HG03457 (cell line): Measurements from ENCODE around the gene PRKCA.

Source experiments
- ATAC-seq: cut with Tn5 transposase; IDR thresholded peaks from one replicate; pipeline ENCODE4 v1.9.1; 2021; ENCODE audit warnings: moderate number of reproducible peaks; ENCODE audit not compliant: unreplicated experiment

The PRKCA gene

GRCh38 chr17:66817750-66818149 is 515.3 kb downstream of the PRKCA start:
- ATAC-seq = no peak

GRCh38 chr17:66819466-66819865 is 517.1 kb downstream of the PRKCA start:
- ATAC-seq = no peak

- no peak for ATAC-seq
These were observed 519.6 kb downstream of the PRKCA start for GRCh38 chr17:66822009-66822408.

- no peak for ATAC-seq
These were observed 524.4 kb downstream of the PRKCA start for GRCh38 chr17:66826856-66827255.

- no peak for ATAC-seq
These were observed 527.0 kb downstream of the PRKCA start for GRCh38 chr17:66829386-66829864.

GRCh38 chr17:66829883-66830282 is 527.5 kb downstream of the PRKCA start:
- no peak for ATAC-seq

GRCh38 chr17:66830451-66830850 is 528.0 kb downstream of the PRKCA start:
- no peak for ATAC-seq

GRCh38 chr17:66831383-66832210 is 529.2 kb downstream of the PRKCA start:
- no peak for ATAC-seq

GRCh38 chr17:66833201-66833600 is 530.8 kb downstream of the PRKCA start:
- ATAC-seq = no peak

GRCh38 chr17:66834426-66834918 is 532.1 kb downstream of the PRKCA start:
- no peak for ATAC-seq

GRCh38 chr17:66834919-66835454 is 532.6 kb downstream of the PRKCA start, which contains the start of gene CACNG5:
Gene CACNG5, plus strand, starts transcription at chr17:66835117. Its CDS starts 42,216 bp downstream, at chr17:66877333.
- no peak for ATAC-seq

- ATAC-seq = no peak
These were observed 533.1 kb downstream of the PRKCA start for GRCh38 chr17:66835476-66835875.

GRCh38 chr17:66836063-66837005 is 533.9 kb downstream of the PRKCA start:
- no peak for ATAC-seq

GRCh38 chr17:66837226-66837625 is 534.8 kb downstream of the PRKCA start:
- ATAC-seq = no peak

- ATAC-seq = no peak
These were observed 535.7 kb downstream of the PRKCA start for GRCh38 chr17:66837885-66838665.

- no peak for ATAC-seq
These were observed 537.2 kb downstream of the PRKCA start for GRCh38 chr17:66839616-66840015.

- no peak for ATAC-seq
These were observed 537.6 kb downstream of the PRKCA start for GRCh38 chr17:66840061-66840460.

GRCh38 chr17:66841328-66841727 is 538.9 kb downstream of the PRKCA start:
- no peak for ATAC-seq

GRCh38 chr17:66841744-66842143 is 539.3 kb downstream of the PRKCA start:
- no peak for ATAC-seq

GRCh38 chr17:66842505-66842904 is 540.1 kb downstream of the PRKCA start:
- ATAC-seq = no peak
